GM11168 (cell line): ENCODE measurements around the gene FAF1.
"Not testable (repeated sequence)": the region's sequence is repeated elsewhere in the genome, so short reads cannot be mapped to it uniquely, and the experiment has no call there.

Source experiments
- in situ Hi-C: fragments of 300-500 bp; cut with MboI; formaldehyde crosslinking; loops from one replicate; pipeline ENCODE4 v1.12.0; 2022; ENCODE audit warnings: low sequenced_read_pairs; ENCODE audit not compliant: unreplicated experiment

The FAF1 gene

DNA sequence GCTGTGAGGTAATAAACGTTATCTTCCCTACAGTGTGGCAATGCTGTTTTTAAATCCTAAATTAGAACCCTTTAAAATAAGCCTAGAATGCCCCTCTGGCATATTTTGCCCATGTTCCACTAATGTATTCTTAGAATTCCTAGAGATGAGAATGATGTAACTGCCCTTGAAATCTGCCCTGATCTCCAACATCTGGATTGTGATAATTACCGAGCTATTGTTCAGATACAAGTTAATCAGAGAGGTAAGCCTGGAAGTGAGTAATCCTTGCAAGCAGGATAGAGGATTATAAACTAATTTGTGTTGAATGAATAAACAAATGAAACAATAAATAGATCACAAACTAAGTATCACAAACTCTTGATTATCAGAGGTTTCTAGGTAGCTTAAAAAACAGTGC, 429.0 kb downstream of the FAF1 start:
- in situ Hi-C loops: no loop called here

DNA sequence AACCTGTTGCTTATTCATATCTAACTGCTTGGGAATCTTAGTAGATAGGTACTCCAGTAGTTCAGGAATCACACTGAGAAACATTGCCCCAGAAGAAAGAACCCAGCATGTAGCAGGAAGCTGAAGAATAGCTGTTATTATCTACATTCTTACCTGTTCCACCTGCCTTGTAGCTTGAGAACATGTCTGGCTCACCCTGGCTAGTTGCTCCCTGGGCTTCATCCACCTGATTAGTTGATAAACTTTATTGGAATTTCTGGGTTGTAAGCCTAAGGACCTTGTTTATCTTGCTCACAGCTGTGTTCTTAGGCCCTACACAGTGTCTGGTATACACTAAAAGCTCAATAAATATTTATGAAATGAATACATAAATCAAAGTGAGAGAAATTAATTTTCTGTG, 430.6 kb downstream of the FAF1 start:
- in situ Hi-C loops: no loop called here

DNA sequence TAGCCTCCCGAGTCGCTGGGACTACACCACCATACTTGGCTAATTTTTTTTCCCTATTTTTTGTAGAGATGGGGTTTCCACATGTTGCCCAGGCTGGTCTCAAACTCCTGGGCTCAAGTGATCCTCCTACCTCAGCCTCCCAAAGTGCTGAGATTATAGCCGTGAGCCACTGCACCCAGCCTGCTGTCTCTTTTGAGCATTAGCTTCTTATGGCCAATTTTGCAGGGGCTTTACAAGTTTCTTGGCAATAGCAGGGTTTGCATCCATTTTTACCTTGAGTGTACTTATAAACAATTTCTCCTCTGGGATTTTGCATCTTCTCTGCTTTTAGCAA, 432.1 kb downstream of the FAF1 start:
- in situ Hi-C loops: not testable (repeated sequence)

DNA sequence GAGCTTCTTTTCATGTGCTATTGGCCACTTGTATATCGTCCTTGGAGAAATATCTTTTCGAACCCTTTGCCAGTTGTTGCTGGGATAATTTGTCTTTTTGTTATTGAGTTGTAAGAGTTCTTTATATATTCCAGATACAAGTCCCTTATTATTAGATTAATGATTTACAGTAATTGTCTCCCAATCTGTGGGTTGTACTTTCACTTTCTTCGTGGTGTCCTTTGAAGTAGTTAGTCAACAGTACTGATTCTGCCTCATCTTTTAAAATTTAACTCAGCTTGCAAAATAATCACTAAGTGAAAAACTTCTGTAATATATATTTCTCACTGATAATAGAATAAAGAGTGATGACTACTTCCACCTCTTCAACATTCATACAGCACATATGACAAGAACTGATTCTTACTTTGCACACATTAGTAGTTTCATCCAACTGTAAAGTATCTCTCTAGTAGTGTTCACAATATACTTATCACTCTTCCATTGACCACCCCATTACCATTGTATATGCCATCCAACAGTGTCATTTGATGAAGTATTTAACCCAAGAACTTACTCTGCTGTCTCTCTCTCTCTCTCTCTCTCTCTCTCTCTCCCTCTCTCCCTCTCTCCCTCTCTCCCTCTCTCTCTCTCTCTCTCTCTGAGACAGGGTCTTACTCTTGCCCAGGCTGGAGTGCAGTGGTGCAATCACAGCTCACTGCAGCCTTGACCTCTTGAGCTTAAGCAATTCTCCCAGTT, 432.6 kb downstream of the FAF1 start:
- in situ Hi-C loops: no loop called here

DNA sequence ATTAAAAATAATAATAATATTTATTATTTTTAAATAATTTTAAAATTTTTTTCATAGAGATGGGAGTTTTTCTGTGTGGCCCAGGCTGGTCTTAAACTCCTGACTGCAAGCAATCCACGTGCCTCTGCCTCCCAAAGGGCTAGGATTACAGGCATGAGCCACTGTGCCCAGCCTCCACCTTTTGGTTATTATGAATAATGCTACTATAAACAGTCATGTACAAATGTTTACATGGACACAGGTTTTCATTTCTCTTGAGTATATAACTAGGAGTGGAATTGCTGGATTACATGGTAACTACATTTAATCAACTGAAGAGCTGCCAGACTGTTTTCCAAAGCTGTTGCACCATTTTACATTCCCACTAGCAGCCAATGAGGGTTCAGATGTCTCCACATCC, 433.6 kb downstream of the FAF1 start:
- in situ Hi-C loops: no loop called here

DNA sequence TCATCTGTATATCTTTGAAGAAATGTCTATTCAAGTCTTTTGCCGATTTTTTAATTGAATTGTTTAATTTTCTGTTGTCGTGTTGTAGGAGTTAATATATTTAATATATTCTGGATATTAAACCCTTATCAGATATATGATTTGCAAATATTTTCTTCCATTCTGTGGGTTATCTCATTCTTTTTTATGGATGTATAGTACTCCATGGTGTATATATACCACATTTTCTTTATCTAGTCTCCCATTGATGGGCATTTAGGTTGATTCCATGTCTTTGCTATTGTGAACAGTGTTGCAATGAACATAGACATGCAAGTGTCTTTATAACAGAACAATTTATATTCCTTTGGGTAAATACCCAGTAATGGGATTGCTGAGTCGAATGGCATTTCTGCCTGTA, 436.5 kb downstream of the FAF1 start:
- in situ Hi-C loops: no loop called here

DNA sequence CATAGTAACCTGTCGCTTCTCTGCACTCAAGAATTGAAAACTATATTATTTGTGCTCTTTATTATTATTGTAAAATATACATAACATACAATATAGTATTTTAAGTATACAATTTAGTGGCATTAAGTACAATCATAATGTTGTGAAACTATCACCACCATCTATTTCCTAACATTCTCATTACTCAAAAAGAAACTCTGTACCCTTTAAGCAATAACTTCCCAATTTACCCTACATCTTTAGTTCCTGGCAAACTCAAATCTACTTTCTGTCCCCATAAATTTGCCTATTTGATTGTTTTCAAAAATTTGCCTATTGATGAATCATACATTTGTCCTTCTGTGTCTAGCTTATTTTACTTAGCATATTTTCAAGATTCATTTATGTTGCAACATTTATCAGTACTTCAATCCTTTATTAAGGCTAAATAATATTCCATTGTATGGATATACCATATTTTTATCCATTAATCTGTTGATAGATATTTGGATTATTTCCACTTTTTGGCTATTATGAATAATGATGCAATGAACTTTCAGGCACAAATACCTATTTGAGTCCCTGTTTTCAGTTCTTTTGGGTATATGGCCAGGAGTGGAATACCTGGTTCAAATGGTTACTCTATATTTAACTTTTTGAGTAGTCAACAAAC, 437.2 kb downstream of the FAF1 start:
- in situ Hi-C loops: no loop called here

DNA sequence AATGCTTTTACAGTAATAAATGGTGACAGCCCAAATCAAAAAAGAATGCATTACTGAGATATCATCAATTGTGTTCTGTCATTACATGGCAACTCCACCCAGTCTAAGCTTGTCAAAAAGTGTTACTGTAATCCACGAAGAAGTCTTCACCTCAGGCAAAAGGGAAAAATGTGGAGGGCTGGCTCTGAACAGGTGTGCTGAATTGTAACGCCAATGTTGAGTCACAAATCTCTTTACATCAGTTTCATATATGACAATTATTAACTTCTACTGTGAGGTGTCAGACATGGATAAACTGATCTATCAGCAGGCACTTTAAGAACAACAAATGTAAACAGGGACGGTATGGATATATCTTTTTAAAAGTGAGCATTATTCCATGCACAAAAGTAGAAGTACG, 438.4 kb downstream of the FAF1 start:
- in situ Hi-C loops: no loop called here

DNA sequence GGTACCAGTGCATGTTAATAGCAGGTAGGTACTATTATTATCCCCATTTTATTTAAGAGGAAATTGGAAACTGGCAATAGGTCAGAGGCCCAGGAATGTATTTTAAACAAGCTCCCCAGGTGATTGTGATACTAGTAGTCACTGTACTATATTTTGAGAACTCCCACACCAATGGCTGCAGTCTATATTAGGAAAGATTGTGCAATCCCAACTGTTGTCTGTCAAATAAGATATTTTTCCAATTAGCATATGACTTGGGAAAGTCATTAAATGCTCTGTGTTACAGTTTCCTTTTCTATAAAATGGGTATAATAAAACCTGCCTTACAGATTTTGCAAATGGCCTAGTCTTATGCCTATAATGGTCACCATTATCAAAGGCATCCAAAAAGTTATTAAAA, 442.6 kb downstream of the FAF1 start:
- in situ Hi-C loops: no loop called here

DNA sequence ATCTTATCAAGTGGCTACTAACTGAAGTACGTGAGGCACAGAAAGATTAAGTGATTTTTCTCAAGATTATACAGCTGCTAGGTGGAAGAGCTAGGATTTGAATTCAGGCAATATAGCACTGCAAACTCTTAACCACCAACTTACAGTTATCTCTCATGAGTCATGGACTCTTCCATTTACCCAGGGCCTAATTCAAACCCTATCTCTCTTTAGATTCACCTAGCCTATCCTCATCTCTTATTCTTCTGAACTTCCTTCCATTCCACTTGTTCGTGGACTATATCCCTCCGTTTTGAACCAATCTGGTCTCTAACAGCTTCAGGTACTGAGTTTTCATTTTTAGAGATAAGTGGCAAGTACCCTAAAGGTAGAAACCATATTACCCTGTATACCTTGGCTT, 444.0 kb downstream of the FAF1 start:
- in situ Hi-C loops: no loop called here

DNA sequence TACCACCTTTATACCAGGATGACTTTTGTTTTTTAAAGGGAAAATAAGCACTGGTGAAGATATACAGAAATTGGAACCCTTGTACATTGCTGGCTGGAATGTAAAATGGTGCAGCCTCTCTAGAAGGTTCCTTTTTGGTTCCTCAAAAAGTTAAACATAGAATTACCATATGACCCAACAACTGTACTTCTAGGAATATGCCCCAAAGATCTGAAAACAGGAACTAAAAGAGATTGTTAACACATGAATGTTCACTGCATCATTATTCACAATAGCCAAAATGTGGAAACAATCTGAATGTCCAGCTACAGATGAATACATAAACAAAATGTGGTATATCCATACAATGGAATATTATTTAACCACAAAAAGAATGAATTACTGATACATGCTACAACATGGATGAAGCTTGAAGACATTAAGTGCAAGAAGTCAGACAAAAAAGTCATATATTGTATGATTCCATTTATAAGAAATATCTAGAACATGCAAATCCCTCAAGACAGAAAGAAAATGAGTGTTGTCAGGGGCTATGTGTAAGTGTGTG, 452.0 kb downstream of the FAF1 start:
- in situ Hi-C loops: no loop called here

DNA sequence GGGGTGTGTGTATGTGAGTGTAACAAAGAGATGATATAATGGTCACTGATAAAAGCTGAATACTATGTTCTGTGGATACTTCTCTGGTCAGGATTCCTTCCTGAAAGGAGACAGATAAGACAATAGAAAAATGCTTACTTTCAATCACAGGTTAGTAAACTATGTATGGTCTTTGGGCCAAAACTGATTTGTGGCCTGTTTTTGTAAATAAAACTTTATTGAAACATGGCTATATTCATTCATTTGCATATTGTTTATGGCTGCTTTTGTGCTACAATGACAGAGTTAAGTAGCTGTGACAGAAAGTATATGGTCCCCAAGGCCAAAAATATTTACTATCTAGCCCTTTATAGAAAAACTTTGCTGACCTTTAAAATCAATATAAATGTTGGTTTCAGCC, 454.6 kb downstream of the FAF1 start:
- in situ Hi-C loops: no loop called here

DNA sequence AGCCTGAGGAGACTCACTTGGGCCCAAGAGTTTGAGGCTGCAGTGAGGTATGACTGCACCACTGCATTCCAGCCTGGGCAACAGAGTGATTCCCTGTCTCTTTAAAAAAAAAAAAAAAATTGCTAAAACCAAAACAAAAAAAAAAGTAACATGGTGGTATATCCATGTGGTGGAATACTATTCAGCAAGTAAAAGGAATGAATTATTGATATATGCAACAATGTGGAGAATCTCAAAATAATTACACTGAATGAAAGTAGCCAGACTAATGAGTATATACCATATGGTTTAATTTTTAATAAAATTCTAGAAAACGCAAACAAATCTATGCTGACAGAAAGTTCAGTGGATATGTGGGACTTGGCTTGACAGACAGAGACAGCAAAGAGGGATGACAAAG, 456.6 kb downstream of the FAF1 start:
- in situ Hi-C loops: no loop called here

DNA sequence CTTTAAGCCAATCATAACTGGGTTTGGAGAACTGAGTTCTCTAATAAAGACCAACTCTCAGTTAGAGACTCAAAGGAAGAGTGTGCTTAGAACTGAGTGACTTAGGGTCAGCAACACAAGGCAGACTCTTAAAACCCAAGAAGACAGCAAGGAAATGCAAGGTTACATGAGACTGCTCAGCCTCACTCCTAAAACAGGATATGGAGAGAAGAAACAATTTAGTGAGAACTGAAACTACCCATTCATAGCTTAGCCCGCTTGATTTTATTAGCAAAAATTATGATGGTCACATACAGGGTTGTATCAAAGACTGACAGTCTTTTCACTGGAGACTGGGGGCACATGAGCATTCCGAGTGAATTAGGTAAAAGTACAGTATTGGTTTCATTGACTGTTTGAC, 457.9 kb downstream of the FAF1 start:
- in situ Hi-C loops: no loop called here

DNA sequence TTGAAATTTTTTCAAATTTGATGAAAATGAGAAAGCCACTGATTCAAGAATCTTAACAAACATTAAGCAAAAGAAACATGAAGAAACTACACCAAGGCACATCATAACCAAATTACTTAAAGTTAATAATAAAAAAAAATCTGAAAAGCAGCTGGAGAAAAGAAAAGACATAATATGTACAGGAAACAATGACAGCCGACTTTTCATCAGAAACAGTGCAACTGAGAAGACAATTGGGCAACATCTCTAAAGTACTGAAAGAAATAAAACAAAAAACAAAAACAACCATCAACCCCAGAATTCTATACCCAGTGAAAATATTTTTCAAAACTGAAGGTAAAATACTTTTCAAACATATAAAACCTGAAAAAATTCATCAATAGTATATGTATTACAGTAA, 463.1 kb downstream of the FAF1 start:
- in situ Hi-C loops: no loop called here

DNA sequence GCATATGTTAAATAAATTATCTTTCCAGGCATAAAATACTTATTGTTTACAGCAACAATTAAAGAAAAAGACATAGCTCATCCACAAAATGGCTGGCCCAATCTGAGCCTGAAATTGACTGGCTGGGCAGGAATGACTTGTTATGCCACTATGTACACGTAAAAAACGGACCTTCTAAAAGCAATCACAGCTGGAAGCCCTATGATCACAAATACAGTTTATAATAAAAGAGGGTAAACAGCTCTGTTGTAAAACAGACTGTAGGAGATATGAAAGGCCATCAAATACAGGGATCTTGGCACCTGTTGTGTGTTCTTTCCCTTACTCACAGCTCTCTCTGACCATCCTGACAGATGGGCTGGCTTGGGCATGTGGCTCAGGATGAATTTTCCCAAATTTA, 466.4 kb downstream of the FAF1 start:
- in situ Hi-C loops: no loop called here

DNA sequence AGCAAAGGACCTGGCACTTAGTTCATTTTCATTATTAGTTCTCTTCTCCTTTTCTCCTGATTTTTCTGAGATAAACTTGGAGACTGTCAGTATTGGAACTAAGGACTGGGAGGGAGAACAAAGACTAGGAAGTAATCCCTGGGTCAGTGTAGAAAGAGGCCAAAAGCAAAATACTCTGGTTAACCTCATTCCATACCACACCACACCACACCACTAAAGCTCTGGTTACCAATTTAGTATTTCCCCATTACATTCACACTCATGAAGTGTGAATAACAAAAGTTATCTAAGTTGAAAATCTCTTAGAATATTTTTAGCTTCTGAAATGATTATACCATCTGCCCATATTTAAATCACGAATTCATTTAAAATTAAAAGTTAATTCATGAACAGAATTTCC, 467.9 kb downstream of the FAF1 start:
- in situ Hi-C loops: no loop called here

DNA sequence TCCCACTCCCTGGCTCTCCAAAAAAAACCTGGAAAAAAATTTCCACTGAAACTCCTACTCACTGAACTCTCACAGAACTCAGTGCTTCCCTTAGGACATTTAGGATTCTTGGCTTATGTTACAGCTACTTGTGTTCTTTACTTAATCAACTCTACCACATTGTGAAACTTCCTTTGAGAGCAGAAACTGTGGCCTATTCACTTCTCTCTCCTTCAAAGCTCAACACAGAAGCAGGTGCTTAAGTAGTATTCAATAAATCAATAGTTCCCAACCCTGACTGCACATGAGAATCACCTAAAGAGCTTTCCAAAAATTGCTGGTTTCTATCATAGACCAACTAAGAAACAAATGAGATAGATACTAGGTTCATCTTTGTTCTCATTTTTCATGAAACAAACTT, 468.9 kb downstream of the FAF1 start:
- in situ Hi-C loops: no loop called here

DNA sequence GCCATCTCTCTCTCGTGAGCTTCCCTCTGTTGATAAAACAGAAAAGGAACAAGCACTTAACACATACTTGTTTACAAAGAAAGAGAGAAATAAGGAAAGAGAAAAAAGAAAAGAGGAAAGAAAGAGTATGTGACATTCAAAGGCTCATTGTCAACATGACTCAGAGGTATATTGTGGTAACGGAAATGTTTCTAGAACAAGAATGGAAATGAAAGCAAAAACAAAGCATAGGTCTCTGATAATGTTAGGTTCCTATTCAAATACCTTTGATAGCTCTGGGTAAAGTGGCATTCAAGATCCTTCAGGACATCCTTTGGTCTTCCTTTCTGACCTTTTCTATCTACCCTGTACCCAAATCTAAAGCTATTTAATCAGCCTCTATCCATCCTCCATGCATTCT, 469.4 kb downstream of the FAF1 start:
- in situ Hi-C loops: no loop called here

DNA sequence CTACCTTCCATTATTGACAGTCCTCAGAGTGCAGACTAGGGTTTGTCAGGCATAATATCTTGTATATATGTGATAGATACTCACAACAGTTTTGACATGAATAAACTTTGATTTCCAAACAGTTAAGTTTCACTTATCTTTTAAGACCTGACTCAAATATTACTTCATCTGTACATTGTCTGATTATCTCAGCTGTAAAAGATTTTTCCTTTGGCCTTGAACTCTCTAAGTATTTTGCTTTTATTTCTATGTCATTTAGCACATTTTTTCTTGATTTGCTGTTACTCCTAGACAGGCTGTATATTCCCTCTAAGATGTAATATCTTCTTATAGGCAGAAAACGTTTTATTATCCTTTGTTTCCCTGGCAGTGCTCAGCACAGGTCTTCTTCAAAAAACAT, 471.2 kb downstream of the FAF1 start:
- in situ Hi-C loops: no loop called here

DNA sequence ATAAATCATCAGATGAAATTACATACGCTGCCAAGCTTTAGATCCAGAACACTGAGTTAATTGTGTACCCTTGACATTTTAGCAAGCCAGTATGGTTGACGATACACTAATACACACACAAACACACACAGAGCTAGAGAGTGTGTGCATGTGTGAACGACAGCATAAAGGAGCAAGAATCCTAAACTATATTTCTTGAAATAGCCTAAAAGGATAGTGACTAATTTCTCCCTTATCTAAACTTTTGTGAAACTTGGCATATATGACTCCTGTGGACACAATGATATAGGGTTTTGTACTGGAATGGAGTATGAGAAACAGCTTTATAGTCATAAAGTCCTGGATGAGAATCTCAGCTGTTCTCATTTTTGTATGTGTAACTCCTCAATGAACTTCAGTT, 471.7 kb downstream of the FAF1 start:
- in situ Hi-C loops: no loop called here

DNA sequence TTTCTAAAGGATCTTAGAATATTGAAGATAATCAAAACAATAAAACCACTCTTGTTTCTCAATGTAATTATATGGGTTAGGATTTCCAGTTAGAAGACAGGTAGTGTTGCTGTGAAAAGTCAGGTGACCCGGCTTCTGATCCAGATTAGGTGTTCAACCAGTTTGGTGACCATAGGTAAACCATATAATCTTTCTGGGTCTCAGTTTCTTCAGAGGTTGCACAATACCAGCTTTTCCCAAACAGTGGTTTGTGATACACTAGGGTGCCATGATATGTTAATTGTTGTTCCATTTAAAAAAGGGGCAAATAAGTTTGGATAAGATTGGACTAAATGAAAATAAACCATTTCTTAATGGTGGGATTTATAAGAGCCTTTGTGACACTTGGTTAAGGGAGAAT, 472.3 kb downstream of the FAF1 start:
- in situ Hi-C loops: no loop called here
